Adipocyte (in vitro differentiated cells): Measurements from ENCODE around the gene TMTC3.
"Not testable (repeated sequence)": the region's sequence is repeated elsewhere in the genome, so short reads cannot be mapped to it uniquely, and the experiment has no call there.

Source experiments
- DNase-seq: peaks from one replicate; pipeline ENCODE4 v3.0.0-alpha.2; 2015; ENCODE audit warnings: low read depth
- H3K27me3 ChIP-seq: replicated peaks from 2 replicates; pipeline ENCODE4 v1.7.0; 2013; ENCODE audit warnings: mild to moderate bottlenecking, low read length, moderate library complexity; ENCODE audit not compliant: control insufficient read depth, insufficient read depth
- H3K36me3 ChIP-seq: 2 replicates; pipeline ENCODE4 v1.7.0; 2013; ENCODE audit warnings: low read length, mild to moderate bottlenecking, moderate library complexity; ENCODE audit not compliant: control insufficient read depth, insufficient read depth, severe bottlenecking
- H3K4me1 ChIP-seq: 2 replicates; pipeline ENCODE4 v1.7.0; 2013; ENCODE audit warnings: mild to moderate bottlenecking, low read length, moderate library complexity; ENCODE audit not compliant: control insufficient read depth, insufficient read depth
- H3K4me3 ChIP-seq: 2 replicates; pipeline ENCODE4 v1.7.0; 2013; ENCODE audit warnings: mild to moderate bottlenecking, low read length, moderate library complexity
- H3K9ac ChIP-seq: 2 replicates; pipeline ENCODE4 v1.7.0; 2013; ENCODE audit warnings: mild to moderate bottlenecking, low read length, moderate library complexity
- H3K9me3 ChIP-seq: 2 replicates; pipeline ENCODE4 v1.7.0; 2013; ENCODE audit warnings: mild to moderate bottlenecking, low read length, moderate library complexity; ENCODE audit not compliant: control insufficient read depth

TMTC3 gene

GRCh38 chr12:88194868-88195267 is 52.8 kb downstream of the TMTC3 start:
- Histone ChIP-seq H3K9ac (no peak overlapping the region), H3K27me3 (no peaks in the 10 kb centered on the region), H3K4me1 (peaks cover 3% of the 10 kb centered on the region), H3K9me3 (no peaks in the 10 kb centered on the region), H3K36me3 (peaks cover 15% of the 10 kb centered on the region), H3K4me3 (no peak overlapping the region)
- DNase-seq: no peak

GRCh38 chr12:88200029-88200428 is 57.9 kb downstream of the TMTC3 start:
- DNase-seq: no peak
- peaks cover 5% of the 10 kb centered on the region for H3K4me1 ChIP-seq
- H3K27me3 ChIP-seq: no peaks in the 10 kb centered on the region
- peaks cover 7% of the 10 kb centered on the region for H3K36me3 ChIP-seq
- H3K9ac ChIP-seq: no peak overlapping the region
- no peak overlapping the region for H3K4me3 ChIP-seq
- no peaks in the 10 kb centered on the region for H3K9me3 ChIP-seq

DNA sequence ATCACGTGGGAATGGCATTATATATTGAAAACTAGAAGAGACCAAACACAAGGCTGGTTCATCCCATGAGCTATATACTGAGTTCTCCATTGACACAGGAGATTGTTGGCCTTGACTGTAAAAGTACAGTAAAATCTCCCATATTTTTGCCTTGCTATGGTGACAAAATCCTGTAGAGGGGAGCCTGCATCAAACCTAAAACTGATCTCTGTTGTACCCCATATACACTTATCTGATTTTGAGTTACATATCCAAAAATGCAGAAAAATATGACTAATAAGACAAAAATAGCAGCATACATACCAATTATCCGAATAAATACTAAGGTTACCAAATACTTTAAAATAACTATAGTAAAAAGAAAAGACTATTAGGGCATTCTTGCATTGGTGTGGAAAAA is 60.4 kb downstream of the TMTC3 start:
- DNase-seq: no peak
- no peaks in the 10 kb centered on the region for H3K9me3 ChIP-seq
- no peaks in the 10 kb centered on the region for H3K27me3 ChIP-seq
- H3K4me3 ChIP-seq: no peak overlapping the region
- no peak overlapping the region for H3K9ac ChIP-seq
- H3K4me1 ChIP-seq: peaks cover 22% of the 10 kb centered on the region
- H3K36me3 ChIP-seq: no peaks in the 10 kb centered on the region

GRCh38 chr12:88206601-88207000 is 64.5 kb downstream of the TMTC3 start:
- Histone ChIP-seq H3K4me1 (peaks cover 33% of the 10 kb centered on the region), H3K27me3 (no peaks in the 10 kb centered on the region), H3K36me3 (no peaks in the 10 kb centered on the region), H3K9me3 (peaks cover 31% of the 10 kb centered on the region), H3K9ac (peak overlapping the region; percentile 59), H3K4me3 (peak overlapping the region; percentile 7)
- DNase-seq: peak; percentile 86

- Histone ChIP-seq H3K9ac (peak overlapping the region; percentile 59), H3K27me3 (no peaks in the 10 kb centered on the region), H3K36me3 (no peaks in the 10 kb centered on the region), H3K9me3 (peaks cover 43% of the 10 kb centered on the region), H3K4me3 (peak overlapping the region; percentile 31), H3K4me1 (peaks cover 28% of the 10 kb centered on the region)
- peak; percentile 19 for DNase-seq
These were observed 66.0 kb downstream of the TMTC3 start for GRCh38 chr12:88207921-88208620.

- Histone ChIP-seq H3K36me3 (no peaks in the 10 kb centered on the region), H3K4me3 (peak overlapping the region; percentile 20), H3K27me3 (no peaks in the 10 kb centered on the region), H3K9ac (no peak overlapping the region), H3K4me1 (peaks cover 28% of the 10 kb centered on the region), H3K9me3 (peaks cover 48% of the 10 kb centered on the region)
- no peak for DNase-seq
These were observed 66.6 kb downstream of the TMTC3 start for GRCh38 chr12:88208661-88209060.

GRCh38 chr12:88210311-88210710 is 68.2 kb downstream of the TMTC3 start:
- DNase-seq, H3K27me3 ChIP-seq, H3K9ac ChIP-seq, H3K36me3 ChIP-seq: not testable (repeated sequence)
- H3K4me3 ChIP-seq: peak overlapping the region; percentile 40
- H3K9me3 ChIP-seq: peaks cover 55% of the 10 kb centered on the region
- H3K4me1 ChIP-seq: peaks cover 28% of the 10 kb centered on the region

GRCh38 chr12:88218293-88218692 is 76.2 kb downstream of the TMTC3 start:
- no peak for DNase-seq
- Histone ChIP-seq H3K9ac (no peak overlapping the region), H3K4me3 (no peak overlapping the region), H3K4me1 (no peaks in the 10 kb centered on the region), H3K27me3 (no peaks in the 10 kb centered on the region), H3K9me3 (peaks cover 54% of the 10 kb centered on the region), H3K36me3 (no peaks in the 10 kb centered on the region)

DNA sequence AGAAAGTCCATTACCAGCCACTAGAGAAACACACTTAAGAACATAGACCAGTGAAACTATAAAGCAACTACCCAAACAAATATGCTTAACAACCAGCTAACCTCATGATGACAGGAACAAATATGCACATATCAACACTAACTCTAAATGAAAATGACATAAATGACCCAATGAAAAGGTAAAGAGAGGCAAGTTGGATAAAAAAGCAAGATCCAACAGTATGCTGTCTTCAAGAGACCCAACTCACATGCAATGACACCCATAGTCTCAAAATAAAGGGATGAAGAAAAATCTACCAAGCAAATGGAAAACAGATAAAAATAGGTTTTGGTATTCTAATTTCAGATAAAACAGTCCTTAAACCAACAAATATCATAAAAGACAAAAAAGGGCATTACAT is 77.8 kb downstream of the TMTC3 start:
- no peaks in the 10 kb centered on the region for H3K27me3 ChIP-seq
- no peaks in the 10 kb centered on the region for H3K4me1 ChIP-seq
- H3K36me3 ChIP-seq: no peaks in the 10 kb centered on the region
- no peak overlapping the region for H3K9ac ChIP-seq
- no peak overlapping the region for H3K4me3 ChIP-seq
- H3K9me3 ChIP-seq: peaks cover 49% of the 10 kb centered on the region
- DNase-seq: no peak

DNA sequence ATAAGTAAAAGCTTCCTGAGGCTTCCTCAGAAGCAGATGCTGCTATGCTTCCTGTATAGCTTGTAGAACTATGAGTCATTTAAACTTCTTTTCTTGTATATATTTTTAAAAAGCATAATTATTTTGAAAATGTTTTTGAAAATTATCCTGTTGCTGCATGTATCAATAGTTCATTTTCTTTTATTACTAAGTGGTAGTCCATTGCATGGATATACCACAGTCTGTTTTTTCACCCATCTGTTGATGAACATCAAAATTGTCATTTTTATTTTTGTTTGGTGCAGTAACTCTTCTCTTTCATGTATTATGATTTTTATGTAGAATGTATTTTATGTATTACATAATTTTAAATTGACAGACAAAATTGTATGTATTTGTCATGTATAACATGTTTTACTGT is 81.4 kb downstream of the TMTC3 start:
- Histone ChIP-seq H3K9ac (no peak overlapping the region), H3K4me3 (no peak overlapping the region), H3K27me3 (no peaks in the 10 kb centered on the region), H3K36me3 (no peaks in the 10 kb centered on the region), H3K9me3 (peaks cover 44% of the 10 kb centered on the region), H3K4me1 (no peaks in the 10 kb centered on the region)
- DNase-seq: no peak

DNA sequence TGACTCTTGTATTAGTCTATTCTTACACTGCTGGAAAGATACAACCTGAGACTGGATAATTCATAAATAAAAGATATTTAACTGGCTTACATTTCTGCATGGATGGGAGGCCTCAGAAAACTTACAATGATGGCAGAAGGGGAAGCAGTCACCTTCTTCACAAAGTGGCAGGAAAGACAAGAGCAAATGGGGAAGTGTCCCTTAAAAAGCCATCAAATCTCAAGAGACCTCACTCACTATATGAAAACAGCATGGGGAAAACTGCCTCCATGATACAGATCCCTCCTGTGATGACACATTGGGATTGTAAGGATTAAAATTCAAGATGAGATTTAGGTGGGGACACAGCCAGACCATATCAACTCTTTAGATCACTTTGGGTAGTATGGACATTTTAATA is 83.7 kb downstream of the TMTC3 start:
- Histone ChIP-seq H3K27me3 (no peaks in the 10 kb centered on the region), H3K9me3 (peaks cover 22% of the 10 kb centered on the region), H3K4me1 (no peaks in the 10 kb centered on the region), H3K9ac (no peak overlapping the region), H3K36me3 (no peaks in the 10 kb centered on the region), H3K4me3 (no peak overlapping the region)
- DNase-seq: no peak

DNA sequence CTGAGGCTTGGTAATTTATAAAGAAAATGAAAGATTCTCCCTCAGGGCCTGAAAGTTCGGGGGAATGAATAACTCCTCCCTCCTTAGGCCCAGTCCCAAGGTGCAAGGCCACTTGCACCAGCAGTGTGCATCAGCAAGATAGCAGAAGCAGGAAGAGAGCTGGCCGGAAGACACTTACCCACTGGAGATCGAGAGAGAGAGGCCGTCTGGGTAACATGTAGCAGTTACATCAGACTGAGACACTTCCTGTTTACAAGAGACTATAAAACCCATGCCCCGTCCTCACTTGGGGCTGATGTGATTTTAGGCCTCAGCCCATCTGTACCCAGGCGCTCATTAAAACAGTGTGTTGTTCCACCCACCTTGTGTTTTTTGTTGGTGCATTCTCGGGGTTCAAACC is 85.2 kb downstream of the TMTC3 start:
- Histone ChIP-seq H3K27me3 (no peaks in the 10 kb centered on the region), H3K9ac (no peak overlapping the region), H3K9me3 (peaks cover 10% of the 10 kb centered on the region), H3K4me3 (no peak overlapping the region), H3K4me1 (no peaks in the 10 kb centered on the region), H3K36me3 (no peaks in the 10 kb centered on the region)
- DNase-seq: no peak
